HG02588 (cell line): ENCODE data around the gene LYRM9.
"Not testable (repeated sequence)": the region's sequence is repeated elsewhere in the genome, so short reads cannot be mapped to it uniquely, and the experiment has no call there.

ENCODE experiments used
- ATAC-seq: cut with Tn5 transposase; IDR thresholded peaks from one replicate; pipeline ENCODE4 v1.9.1; 2021; ENCODE audit warnings: mild to moderate bottlenecking, moderate library complexity; ENCODE audit not compliant: unreplicated experiment

Gene LYRM9

DNA sequence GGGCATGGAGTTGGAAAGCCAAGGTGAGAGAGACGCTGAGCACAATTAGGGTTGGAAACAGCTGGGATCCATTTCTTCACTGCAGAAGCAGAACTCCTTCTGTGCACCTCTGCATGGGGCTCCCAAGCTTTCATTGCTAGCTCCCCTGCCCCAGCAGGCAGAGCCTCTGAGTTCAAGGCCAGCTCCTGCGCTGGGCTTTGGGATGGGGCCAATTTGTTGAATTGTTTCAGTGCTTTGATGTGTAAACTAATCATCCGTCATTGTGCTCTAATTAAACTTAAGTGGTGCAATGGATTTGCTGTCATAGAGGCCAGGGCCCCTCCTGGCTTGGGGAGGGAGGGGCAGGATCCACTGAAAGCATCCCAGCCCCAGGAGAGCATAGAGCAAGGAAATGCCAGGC is 13.5 kb upstream of the LYRM9 start:
- no peak for ATAC-seq

DNA sequence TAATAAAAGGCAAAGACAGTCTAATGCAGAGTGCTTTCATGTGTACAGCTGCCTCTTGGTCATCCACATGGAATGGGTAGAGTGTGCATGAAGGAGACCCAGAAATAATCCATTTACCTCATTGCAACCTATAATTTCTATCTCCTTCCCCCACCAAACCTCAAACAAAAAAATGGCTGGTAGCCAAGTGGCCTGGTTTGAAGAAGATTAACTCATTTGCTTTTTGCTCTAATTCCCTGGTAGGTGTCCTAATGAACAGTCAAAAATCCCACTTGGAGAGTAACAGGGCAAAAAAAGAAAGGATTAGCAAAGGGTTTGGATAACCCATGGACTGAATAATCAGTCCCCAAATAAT is 13.0 kb upstream of the LYRM9 start:
- no peak for ATAC-seq

- no peak for ATAC-seq
Measured at GRCh38 chr17:27905447-27906225, 12.5 kb upstream of the LYRM9 start.

- ATAC-seq = no peak
Measured at GRCh38 chr17:27904534-27905446, 11.6 kb upstream of the LYRM9 start.

DNA sequence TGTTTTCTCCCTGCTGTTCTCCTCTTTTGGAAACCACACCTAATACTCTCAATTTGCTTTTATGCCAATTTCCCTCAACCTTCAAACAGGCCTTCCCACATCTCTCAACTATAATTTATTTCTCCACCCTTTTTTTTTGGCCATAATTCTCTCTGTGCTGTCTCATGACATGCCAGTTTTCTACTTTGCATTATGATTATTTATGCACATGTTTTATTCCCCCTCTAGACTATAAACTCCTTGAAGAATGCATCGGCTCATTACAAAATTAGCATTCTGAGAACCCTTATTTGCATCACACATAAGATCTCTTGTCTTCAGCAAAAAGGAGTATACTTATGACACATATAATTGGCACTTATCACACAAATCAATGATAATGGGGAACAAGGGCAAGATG is 10.9 kb upstream of the LYRM9 start:
- ATAC-seq = no peak

DNA sequence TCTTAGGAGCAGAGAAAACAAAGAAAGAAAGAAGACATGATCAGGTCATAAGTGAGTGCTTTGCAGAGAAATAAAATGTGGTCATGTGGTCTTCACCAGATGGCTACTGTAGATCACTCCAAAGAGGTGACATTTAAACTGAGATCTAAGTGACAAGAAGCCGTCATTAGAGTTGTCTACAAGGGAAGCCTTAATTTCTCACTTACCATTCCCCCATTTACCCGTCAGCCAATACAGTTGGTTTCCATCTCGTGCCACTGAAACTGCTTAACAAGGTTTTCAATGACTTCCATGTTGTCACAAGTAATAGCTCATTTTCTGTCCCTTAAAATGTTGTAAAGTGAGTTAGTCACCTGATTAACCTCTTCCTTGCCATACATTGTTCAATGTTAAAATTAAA is 6.4 kb upstream of the LYRM9 start:
- no peak for ATAC-seq

DNA sequence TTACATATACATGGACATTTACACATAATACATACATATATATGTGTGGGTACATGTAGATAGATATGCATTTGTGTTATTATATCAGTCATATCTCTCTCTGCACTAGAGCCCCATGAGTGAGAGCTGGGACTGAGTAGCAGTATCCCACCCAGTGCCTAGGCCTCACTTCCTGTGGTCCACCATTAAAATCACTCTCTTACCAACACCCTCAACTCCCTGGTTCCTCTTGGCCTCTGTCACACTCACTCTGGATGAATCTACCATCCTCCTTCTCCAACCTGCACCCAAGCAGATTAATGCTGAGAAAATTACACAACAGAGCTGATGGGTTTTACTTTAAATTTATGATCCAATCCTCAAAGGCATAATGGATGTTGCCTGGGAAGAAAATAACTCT is 4.9 kb upstream of the LYRM9 start:
- ATAC-seq = no peak

DNA sequence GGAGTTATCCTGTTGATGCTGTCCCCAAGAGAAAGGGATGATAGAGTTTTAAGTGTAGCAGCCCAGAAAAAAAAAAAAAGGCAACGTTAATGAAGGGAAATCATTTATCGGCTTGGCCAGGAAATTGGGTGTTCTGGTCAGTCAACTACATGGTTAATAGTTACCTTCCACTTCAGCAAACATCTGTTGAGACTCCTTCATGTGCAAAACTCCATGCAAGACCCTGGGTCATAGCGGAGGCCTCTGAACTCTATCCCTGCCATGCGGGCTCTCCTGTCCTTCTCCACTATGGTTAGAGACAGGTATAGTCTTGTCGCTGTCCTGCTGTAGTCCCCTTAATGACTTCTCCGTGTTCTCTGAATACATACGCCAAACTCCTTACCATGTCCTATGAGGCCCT is 3.5 kb upstream of the LYRM9 start:
- no peak for ATAC-seq

GRCh38 chr17:27895940-27896535 is 2.9 kb upstream of the LYRM9 start:
- no peak for ATAC-seq

DNA sequence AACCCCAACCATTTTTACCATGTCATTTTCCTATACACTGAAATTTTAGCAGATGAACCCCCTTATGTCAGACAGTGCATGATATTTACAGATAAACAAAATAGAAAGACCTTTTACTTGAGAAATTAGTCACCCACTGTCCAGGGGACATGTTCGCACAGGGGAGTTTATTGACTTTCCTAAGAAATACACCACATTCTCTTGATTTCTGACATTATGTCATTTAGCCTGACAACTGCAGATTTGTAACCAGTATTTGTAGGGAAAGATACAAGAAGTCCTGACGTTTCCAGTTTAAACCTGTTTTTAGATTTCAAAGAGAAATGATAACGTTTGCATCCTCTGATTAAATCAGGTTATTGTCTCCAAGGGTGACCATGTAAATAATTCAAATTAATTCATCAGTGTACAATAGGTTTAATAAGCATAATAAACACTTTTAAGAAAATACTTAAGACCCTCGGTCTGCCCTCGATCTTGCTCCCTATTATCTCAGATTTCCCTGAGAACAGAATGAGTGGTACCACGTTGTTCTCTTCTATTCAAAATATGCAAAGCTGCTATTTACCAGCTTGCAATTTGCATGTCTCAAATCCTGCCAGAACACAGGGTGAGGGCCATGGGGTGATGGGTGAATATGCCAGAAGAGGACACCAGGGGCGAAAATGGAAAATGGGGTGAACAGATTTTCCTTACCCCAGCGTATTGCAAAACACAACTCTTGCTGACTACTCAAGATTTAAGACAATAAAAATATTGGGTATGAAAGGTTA is 2.1 kb upstream of the LYRM9 start:
- no peak for ATAC-seq

- no peak for ATAC-seq
Measured at GRCh38 chr17:27893841-27894503, 807 bp upstream of the LYRM9 start.

GRCh38 chr17:27892542-27892865 is 661 bp downstream of the LYRM9 start:
- ATAC-seq = no peak

DNA sequence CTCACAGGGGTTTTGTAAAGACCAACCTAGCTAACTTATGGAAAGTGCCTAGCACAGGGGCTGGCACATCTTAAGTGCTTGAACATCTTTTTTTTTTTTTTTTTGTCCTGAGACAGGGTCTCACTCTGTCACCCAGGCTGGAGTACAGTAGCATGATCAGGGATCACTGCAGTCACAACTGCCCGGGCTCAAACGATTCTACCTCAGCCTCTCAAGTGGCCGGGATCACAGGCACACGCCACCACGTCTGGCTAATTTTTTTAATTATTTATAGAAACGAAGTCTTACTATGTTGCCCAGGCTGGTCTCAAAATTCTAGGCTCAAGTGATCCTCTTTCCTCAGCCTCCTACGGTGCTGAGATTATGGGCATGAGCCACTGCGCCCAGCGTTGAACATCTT is 1.3 kb downstream of the LYRM9 start:
- ATAC-seq = no peak

DNA sequence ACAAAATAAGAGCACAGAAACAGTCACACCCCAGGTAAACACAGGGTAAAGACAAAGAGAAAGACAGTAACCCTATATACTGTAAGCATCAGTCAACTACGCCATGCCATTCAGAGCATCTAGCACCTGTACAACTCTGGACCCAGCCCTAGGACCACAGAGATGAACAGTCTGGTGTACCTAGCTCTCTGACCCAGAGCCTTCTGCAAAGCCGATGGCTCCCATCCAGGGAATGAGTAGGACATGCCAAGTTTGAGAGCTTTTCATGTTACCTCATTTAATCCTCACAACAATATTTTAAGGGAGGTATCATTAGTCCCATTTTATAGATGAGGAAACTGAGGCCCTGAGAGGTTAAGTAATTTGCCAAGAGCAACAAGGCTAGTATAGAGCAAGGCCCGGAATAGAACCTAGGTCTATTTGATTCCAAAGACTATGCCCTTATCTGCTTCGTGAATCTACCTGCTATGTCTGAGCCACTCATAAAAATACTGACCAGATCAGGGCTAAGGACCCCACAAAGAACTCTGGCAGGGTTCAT is 3.4 kb downstream of the LYRM9 start:
- ATAC-seq = no peak

GRCh38 chr17:27888945-27889344 is 4.2 kb downstream of the LYRM9 start:
- no peak for ATAC-seq

- no peak for ATAC-seq
Measured at GRCh38 chr17:27888067-27888466, 5.1 kb downstream of the LYRM9 start.

DNA sequence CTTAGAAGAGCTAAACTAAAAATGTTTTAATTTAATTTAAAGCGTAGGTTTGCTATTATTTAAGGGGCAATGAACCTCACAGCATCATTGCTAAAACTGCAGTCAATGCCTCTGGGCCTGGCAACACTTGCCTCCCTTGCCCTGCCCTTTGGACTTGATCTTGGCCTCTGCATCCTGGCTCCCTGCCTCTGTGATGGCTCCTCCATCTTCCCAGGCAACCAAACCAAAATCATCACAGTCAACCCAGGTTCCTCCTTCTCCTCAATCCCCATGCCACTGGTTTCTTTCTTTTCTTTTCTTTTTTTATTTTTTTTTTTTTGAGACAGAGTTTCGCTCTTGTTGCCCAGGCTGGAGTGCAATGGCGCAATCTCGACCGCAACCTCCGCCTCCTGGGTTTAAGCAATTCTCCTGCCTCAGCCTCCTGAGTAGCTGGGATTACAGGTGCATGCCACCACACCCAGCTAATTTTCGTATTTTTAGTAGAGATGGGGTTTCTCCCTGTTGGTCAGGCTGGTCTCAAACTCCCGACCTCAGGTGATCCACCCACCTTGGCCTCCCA is 6.7 kb downstream of the LYRM9 start:
- not testable (repeated sequence) for ATAC-seq

- no peak for ATAC-seq
Measured at GRCh38 chr17:27882162-27882840, 10.9 kb downstream of the LYRM9 start.

- ATAC-seq = no peak
Measured at GRCh38 chr17:27879987-27880608, 13.1 kb downstream of the LYRM9 start.
